22Rv1 (cell line): Measurements from ENCODE around the gene FRMD4B.

Source experiments
- ZFX ChIP-seq: fragments of 450-650 bp; IDR thresholded peaks from 2 replicates; pipeline ENCODE4 v1.6.1; 2017; ENCODE audit warnings: antibody characterized with exemption, borderline replicate concordance
- TF ChIP-seq, protein P1 (sequence below): fragments of 450-650 bp; IDR thresholded peaks from 2 replicates; pipeline ENCODE4 v1.5.1; 2017; ENCODE audit warnings: mild to moderate bottlenecking

- TF ChIP-seq, protein P1, sequence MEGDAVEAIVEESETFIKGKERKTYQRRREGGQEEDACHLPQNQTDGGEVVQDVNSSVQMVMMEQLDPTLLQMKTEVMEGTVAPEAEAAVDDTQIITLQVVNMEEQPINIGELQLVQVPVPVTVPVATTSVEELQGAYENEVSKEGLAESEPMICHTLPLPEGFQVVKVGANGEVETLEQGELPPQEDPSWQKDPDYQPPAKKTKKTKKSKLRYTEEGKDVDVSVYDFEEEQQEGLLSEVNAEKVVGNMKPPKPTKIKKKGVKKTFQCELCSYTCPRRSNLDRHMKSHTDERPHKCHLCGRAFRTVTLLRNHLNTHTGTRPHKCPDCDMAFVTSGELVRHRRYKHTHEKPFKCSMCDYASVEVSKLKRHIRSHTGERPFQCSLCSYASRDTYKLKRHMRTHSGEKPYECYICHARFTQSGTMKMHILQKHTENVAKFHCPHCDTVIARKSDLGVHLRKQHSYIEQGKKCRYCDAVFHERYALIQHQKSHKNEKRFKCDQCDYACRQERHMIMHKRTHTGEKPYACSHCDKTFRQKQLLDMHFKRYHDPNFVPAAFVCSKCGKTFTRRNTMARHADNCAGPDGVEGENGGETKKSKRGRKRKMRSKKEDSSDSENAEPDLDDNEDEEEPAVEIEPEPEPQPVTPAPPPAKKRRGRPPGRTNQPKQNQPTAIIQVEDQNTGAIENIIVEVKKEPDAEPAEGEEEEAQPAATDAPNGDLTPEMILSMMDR, result no peak
- TF ChIP-seq ZFX, result no peak
These were observed 41.0 kb upstream of the FRMD4B start for GRCh38 chr3:69426967-69427304.
